GM21423 (cell line): ENCODE data around the gene DMD.
A peak's percentile ranks its signal among the peaks of the same experiment; 100 is the strongest.

Experiments used
- ATAC-seq: cut with Tn5 transposase; IDR thresholded peaks from one replicate; pipeline ENCODE4 v1.9.1; 2021; ENCODE audit warnings: mild to moderate bottlenecking, moderate library complexity; ENCODE audit not compliant: unreplicated experiment

Gene DMD

GRCh38 chrX:31268359-31268758 lies 1943.0 kb downstream of the DMD start:
- no peak for ATAC-seq

- ATAC-seq: peak; percentile 94
Measured at GRCh38 chrX:31266203-31267076, 1944.9 kb downstream of the DMD start.

- no peak for ATAC-seq
Measured at GRCh38 chrX:31265383-31265782, 1946.0 kb downstream of the DMD start.

GRCh38 chrX:31260351-31260750 lies 1951.0 kb downstream of the DMD start:
- no peak for ATAC-seq

DNA sequence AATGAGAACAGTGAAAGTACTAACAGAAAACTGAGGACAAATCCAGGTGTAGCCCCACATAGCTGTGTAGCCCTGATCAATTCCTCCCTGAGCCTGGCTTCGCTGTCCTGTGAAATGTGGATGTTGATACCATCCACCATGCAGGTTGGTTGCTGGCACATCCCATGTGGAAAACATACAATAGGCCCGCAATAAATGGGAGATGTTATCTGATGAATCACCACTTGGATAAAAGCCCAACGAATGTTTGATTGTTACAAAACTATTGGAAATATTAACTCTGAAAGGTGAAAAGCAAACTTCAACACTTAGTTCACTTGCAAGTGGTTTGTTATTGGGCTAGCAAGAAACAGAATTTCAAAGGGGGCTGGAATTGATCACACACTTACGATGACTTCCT lies 1953.2 kb downstream of the DMD start:
- no peak for ATAC-seq

GRCh38 chrX:31255310-31256033 lies 1955.9 kb downstream of the DMD start:
- no peak for ATAC-seq

GRCh38 chrX:31252133-31252532 lies 1959.2 kb downstream of the DMD start:
- no peak for ATAC-seq

DNA sequence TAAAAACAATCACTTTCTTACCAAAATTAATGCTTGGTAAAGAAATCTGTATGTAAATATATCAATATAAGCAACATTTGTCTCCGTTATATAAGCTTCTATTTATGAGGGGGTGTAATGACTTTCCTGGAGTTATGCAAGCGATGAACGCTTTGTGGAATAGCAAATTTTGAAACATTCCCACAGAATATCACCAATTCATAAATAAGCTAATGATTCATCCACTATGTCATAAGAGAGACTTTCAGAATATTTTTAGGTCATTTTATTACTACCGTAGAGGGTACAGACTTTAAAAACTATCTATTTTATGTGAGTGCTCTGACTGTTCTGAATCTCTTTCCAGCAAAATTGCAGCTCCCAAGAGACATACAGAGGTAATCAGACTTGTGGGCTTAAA lies 1960.0 kb downstream of the DMD start:
- ATAC-seq: no peak

GRCh38 chrX:31245714-31246113 lies 1965.6 kb downstream of the DMD start:
- peak; percentile 87 for ATAC-seq

DNA sequence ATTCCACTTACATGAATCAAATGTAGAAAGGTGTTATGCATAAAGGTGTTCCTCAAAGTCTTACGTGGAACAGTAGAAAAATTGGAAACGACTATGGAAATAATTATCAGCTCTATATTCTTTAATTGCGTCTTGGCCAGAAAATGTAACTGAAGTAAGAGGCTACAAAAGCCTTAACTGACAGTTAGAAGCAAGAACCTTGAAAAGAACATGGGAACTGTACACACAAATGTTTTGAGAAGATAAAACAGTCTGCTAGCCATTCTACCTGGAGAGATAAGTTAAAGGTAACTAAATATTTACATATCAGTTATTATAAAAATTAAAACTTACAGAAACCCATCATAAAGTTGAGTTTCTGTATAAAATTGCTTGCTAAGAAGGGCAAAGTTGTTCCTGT lies 1967.5 kb downstream of the DMD start:
- no peak for ATAC-seq

DNA sequence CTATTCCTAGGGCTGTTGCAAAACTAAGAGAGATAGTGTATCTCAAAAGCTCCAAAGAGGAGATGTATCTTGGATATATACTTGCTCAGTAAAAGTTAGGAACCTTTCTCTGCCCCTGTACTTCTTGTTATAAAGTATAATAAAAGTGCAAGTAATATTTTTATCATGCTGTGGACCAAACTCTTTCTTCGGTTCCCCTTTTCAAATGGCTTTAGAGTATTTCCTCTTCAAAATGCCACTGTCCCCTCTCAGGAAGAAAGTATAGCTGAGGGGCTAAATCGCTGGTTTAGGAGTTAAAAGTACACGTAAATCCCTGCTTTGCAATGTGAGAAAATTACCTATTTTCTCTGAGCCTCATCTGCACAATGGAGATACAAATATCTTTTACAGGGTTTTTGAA lies 1970.4 kb downstream of the DMD start:
- ATAC-seq: peak; percentile 36

GRCh38 chrX:31237189-31237588 lies 1974.2 kb downstream of the DMD start:
- peak; percentile 51 for ATAC-seq

GRCh38 chrX:31236231-31236630 lies 1975.1 kb downstream of the DMD start:
- peak; percentile 55 for ATAC-seq

DNA sequence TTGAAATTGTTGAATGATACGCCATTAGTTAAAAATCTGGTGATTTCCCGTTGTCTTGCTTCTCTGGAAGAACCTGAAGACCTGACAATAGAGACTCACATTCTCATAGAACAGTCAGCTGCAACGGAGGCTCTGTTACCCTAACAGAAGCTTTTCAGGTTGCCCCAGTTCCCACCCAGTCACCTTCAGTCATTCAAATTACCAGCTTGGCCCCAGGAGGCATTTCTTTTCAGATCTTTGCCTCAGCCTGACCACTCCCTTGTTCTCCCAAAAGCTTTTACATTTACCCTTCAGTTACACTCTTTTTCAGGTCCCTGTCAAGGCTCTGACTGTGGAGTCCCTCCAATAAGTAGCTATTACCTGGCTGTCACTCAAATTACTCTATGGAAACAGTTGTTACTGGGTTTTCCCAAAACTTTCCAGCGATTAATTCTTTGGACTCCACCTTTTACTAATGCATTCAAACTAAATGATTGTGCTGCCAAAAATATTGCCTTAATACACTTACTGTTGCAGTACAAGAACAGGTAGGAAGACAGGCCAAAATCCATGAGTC lies 1977.3 kb downstream of the DMD start:
- ATAC-seq: no peak

GRCh38 chrX:31232506-31232905 lies 1978.8 kb downstream of the DMD start:
- no peak for ATAC-seq

GRCh38 chrX:31228909-31229308 lies 1982.4 kb downstream of the DMD start:
- peak; percentile 93 for ATAC-seq

DNA sequence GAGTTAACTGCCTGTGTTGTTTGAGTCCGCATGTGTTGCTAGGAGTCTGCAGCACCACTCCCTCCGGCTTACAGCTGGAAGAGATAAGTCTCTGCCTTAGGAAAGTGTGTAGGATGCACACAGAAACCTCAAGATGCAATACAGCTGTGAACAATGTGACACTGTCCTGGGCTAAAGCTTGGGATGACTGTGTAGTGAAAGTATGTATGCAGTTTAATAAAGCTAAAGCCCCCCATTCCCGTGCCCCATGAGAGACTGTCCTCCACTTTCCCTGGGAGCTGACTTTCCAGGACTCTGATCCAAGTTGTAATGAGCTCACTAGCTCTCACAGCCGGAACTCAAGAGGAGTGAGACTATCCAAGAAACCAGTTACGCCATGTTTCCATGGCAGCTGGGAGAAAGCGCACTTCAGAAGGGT lies 1982.9 kb downstream of the DMD start:
- ATAC-seq: peak; percentile 2

GRCh38 chrX:31227250-31227649 lies 1984.1 kb downstream of the DMD start:
- ATAC-seq: no peak

- ATAC-seq: no peak
Measured at GRCh38 chrX:31225819-31226218, 1985.5 kb downstream of the DMD start.

DNA sequence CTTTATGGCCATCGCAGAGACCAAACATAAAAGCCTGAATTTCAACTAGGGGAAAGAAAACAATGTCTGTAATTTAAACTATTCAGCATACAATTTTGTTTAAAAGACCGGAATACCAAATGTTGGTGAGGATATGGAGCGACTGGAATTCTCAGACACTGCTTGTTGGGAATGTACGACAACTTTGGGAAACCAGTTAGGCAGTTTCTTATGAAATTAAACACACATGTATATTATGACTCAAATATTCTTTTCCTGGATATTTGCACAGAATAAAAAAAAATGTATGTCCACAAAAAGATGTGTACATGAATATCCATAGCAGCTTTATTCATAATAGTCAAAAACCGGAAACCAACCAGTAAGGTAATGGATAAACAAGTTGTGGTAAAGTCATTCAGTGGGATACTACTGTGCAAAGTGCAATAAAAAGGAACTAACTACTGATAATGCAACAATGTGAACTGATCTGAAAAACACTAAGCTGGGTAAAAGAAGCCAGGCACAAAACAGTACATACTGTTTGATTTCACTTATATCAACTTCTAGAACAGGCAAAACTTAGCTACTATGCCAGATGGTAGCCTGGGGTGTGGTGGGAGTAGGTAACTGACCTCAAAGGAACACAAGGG lies 1986.9 kb downstream of the DMD start:
- ATAC-seq: no peak

- ATAC-seq: peak; percentile 81
Measured at GRCh38 chrX:31223817-31224216, 1987.5 kb downstream of the DMD start.
